Osteoblast (primary cell): ENCODE data around the gene SPACA7. TPM values are rescaled to one million over a fixed set of nuclear protein-coding genes. Genes with fewer than 3 reads are reported as not detected.

Experiments
- DNase-seq: peaks from one replicate; pipeline ENCODE4 v3.0.0; 2011; ENCODE audit warnings: low spot score, mixed read lengths; ENCODE audit not compliant: insufficient read length; ENCODE audit errors: missing footprints
- H2AFZ ChIP-seq: 2 replicates; pipeline ENCODE4 v1.6.0; 2011; ENCODE audit warnings: mild to moderate bottlenecking, low read length
- H3K27ac ChIP-seq: 2 replicates; pipeline ENCODE4 v1.5.1; 2011; ENCODE audit warnings: mild to moderate bottlenecking, low read depth, low read length, moderate library complexity
- H3K27me3 ChIP-seq: 2 replicates; pipeline ENCODE4 v1.6.0; 2012; ENCODE audit warnings: mild to moderate bottlenecking, control low read depth, inconsistent platforms, low read length, moderate library complexity; ENCODE audit not compliant: insufficient read depth
- H3K36me3 ChIP-seq: 2 replicates; pipeline ENCODE4 v1.5.1; 2011; ENCODE audit warnings: mild to moderate bottlenecking, low read length, control low read depth, moderate library complexity; ENCODE audit not compliant: insufficient read depth
- H3K4me1 ChIP-seq: 2 replicates; pipeline ENCODE4 v1.5.1; 2011; ENCODE audit warnings: mild to moderate bottlenecking, low read length, control low read depth, moderate library complexity; ENCODE audit not compliant: insufficient read depth
- H3K4me2 ChIP-seq: 2 replicates; pipeline ENCODE4 v1.6.0; 2011; ENCODE audit warnings: mild to moderate bottlenecking, low read length; ENCODE audit not compliant: insufficient read depth
- H3K4me3 ChIP-seq: fragments of 200-600 bp; sonication (generic); 3 replicates; pipeline ENCODE4 v1.5.1; 2012; ENCODE audit warnings: mild to moderate bottlenecking, low read length, inconsistent platforms; ENCODE audit not compliant: insufficient read depth
- H3K79me2 ChIP-seq: 2 replicates; pipeline ENCODE4 v1.6.0; 2012; ENCODE audit warnings: mild to moderate bottlenecking, low read length, control low read depth, inconsistent platforms; ENCODE audit not compliant: insufficient read depth
- H3K9me3 ChIP-seq: 2 replicates; pipeline ENCODE4 v1.5.1; 2011; ENCODE audit warnings: low read depth, low read length, control low read depth
- H4K20me1 ChIP-seq: 2 replicates; pipeline ENCODE4 v1.6.0; 2012; ENCODE audit warnings: mild to moderate bottlenecking, low read length, control low read depth; ENCODE audit not compliant: insufficient read depth
- CTCF ChIP-seq: IDR thresholded peaks from 2 replicates; pipeline ENCODE4 v1.5.1; 2011; ENCODE audit warnings: mild to moderate bottlenecking, low read depth, low read length, moderate library complexity; ENCODE audit errors: extremely low read depth
- total RNA-seq: library from RNA; depleted of rRNA; stranded (reverse); fragments of >200 nt; gene quantifications from 2 replicates; pipeline ENCODE4 v1.2.3, GENCODE V29; 2012

The SPACA7 gene
- total RNA-seq, 1 donor = not detected

GRCh38 chr13:112447761-112448603 is 71.8 kb downstream of the SPACA7 start:
- TF ChIP-seq CTCF = no peak
- Histone ChIP-seq H3K27ac (no peak overlapping the region), H3K4me3 (no peak overlapping the region), H3K36me3 (no peaks in the 10 kb centered on the region), H3K4me2 (no peak overlapping the region), H3K9me3 (no peaks in the 10 kb centered on the region), H3K79me2 (no peaks in the 10 kb centered on the region), H3K4me1 (no peaks in the 10 kb centered on the region), H2AFZ (no peak overlapping the region), H3K27me3 (peaks cover 9% of the 10 kb centered on the region), H4K20me1 (no peaks in the 10 kb centered on the region)
- DNase-seq = peak; percentile 78

GRCh38 chr13:112448621-112449544 is 72.7 kb downstream of the SPACA7 start:
- H3K79me2 ChIP-seq = no peaks in the 10 kb centered on the region
- no peak overlapping the region for H3K4me3 ChIP-seq
- H3K27ac ChIP-seq = no peak overlapping the region
- no peak for TF ChIP-seq CTCF
- H4K20me1 ChIP-seq = no peaks in the 10 kb centered on the region
- no peaks in the 10 kb centered on the region for H3K4me1 ChIP-seq
- no peak overlapping the region for H3K4me2 ChIP-seq
- no peaks in the 10 kb centered on the region for H3K36me3 ChIP-seq
- no peaks in the 10 kb centered on the region for H3K27me3 ChIP-seq
- H2AFZ ChIP-seq = no peak overlapping the region
- DNase-seq = peak; percentile 84
- H3K9me3 ChIP-seq = no peaks in the 10 kb centered on the region

- no peaks in the 10 kb centered on the region for H3K36me3 ChIP-seq
- H3K4me1 ChIP-seq = no peaks in the 10 kb centered on the region
- H3K4me3 ChIP-seq = no peak overlapping the region
- no peaks in the 10 kb centered on the region for H4K20me1 ChIP-seq
- H3K9me3 ChIP-seq = no peaks in the 10 kb centered on the region
- TF ChIP-seq CTCF = no peak
- H3K27me3 ChIP-seq = no peaks in the 10 kb centered on the region
- no peak overlapping the region for H3K4me2 ChIP-seq
- DNase-seq = peak; percentile 80
- no peak overlapping the region for H3K27ac ChIP-seq
- H2AFZ ChIP-seq = no peak overlapping the region
- H3K79me2 ChIP-seq = no peaks in the 10 kb centered on the region
Observed at GRCh38 chr13:112449545-112449930, 73.4 kb downstream of the SPACA7 start.
